Ascending aorta (tissue), 2 donors: Measurements from ENCODE around the gene FOXN3. TPM values are rescaled to one million over a fixed set of nuclear protein-coding genes. Genes with fewer than 3 reads are reported as not detected.

ENCODE experiments used
- DNase-seq, 2 donors: peaks; one replicate each; pipeline ENCODE4 v3.0.0-alpha.2; 2019; ENCODE audit warnings: low spot score in 2 of 2
- H3K27ac ChIP-seq, 2 donors: fragments of 200-600 bp; sonication (generic); one replicate each; pipeline ENCODE4 v1.5.1; 2016 to 2017; ENCODE audit warnings: mild to moderate bottlenecking in 1 of 2
- H3K27me3 ChIP-seq: fragments of 200-600 bp; sonication (generic); one replicate; pipeline ENCODE4 v1.5.1; 2017
- H3K36me3 ChIP-seq, 2 donors: fragments of 200-600 bp; sonication (generic); one replicate each; pipeline ENCODE4 v1.5.1; 2016
- H3K4me1 ChIP-seq, 2 donors: fragments of 200-600 bp; sonication (generic); one replicate each; pipeline ENCODE4 v1.5.1; 2016 to 2017; ENCODE audit warnings: mild to moderate bottlenecking in 1 of 2
- H3K4me3 ChIP-seq, 2 donors: fragments of 200-600 bp; sonication (generic); one replicate each; pipeline ENCODE4 v1.5.1; 2016 to 2017; ENCODE audit warnings: mild to moderate bottlenecking in 1 of 2
- H3K9me3 ChIP-seq, 2 donors: fragments of 200-600 bp; sonication (generic); one replicate each; pipeline ENCODE4 v1.5.1; 2016
- CTCF ChIP-seq, 3 experiments: fragments of 200-600 bp in 2 of 3; fragments of 450-650 bp in 1 of 3; sonication (generic) in 2 of 3; IDR thresholded peaks; one replicate each; pipeline ENCODE4 v1.5.1; 2016 to 2019; ENCODE audit warnings: antibody characterized with exemption in 3 of 3, mild to moderate bottlenecking in 1 of 3, moderate library complexity in 1 of 3
- intact Hi-C: fragments of 100-400 bp; cut with DNase I; formaldehyde crosslinking; loops from one replicate; pipeline ENCODE4 v1.15.1; 2023
- total RNA-seq: library from RNA; depleted of rRNA; stranded (reverse); fragments of >200 nt; gene quantifications from one replicate; pipeline ENCODE4 v1.1.0, GENCODE V29; 2016

The FOXN3 gene
- total RNA-seq, 1 donor from 2014 or later, result 96.3 TPM

- H3K36me3 ChIP-seq, result peaks cover 7 to 9% of the 10 kb centered on the region in 2 donors
- H3K4me1 ChIP-seq, result peaks cover 11 to 19% of the 10 kb centered on the region in 2 donors
- no peak for DNase-seq
- no peak overlapping the region for H3K4me3 ChIP-seq
- no peak for TF ChIP-seq CTCF (IDR thresholded peaks at IDR 0.05)
- intact Hi-C loops, result no loop called here
- H3K27ac ChIP-seq, result peak overlapping the region in 1 of 2 donors; percentile 80
- H3K9me3 ChIP-seq, result peaks cover 0 to under 1% of the 10 kb centered on the region in 2 donors
- no peaks in the 10 kb centered on the region for H3K27me3 ChIP-seq
Measured at GRCh38 chr14:89166633-89167032, 250.4 kb downstream of the FOXN3 start.

- peak overlapping the region; percentile 45 to 50 for H3K4me3 ChIP-seq
- H3K36me3 ChIP-seq, result peaks cover 11 to 12% of the 10 kb centered on the region in 2 donors
- H3K27me3 ChIP-seq, result no peaks in the 10 kb centered on the region
- peaks cover 11 to 19% of the 10 kb centered on the region in 2 donors for H3K4me1 ChIP-seq
- no peak for TF ChIP-seq CTCF (IDR thresholded peaks at IDR 0.05)
- H3K9me3 ChIP-seq, result no peaks in the 10 kb centered on the region
- intact Hi-C loops, result no loop called here
- H3K27ac ChIP-seq, result peak overlapping the region; percentile 75 to 80
- DNase-seq, result no peak
Measured at GRCh38 chr14:89165189-89166181, 251.5 kb downstream of the FOXN3 start.

GRCh38 chr14:89164168-89165073 lies 252.6 kb downstream of the FOXN3 start:
- DNase-seq, result no peak
- no peaks in the 10 kb centered on the region for H3K27me3 ChIP-seq
- H3K36me3 ChIP-seq, result peaks cover 11 to 20% of the 10 kb centered on the region in 2 donors
- intact Hi-C loops, result no loop called here
- TF ChIP-seq CTCF (IDR thresholded peaks at IDR 0.05), result no peak
- H3K9me3 ChIP-seq, result no peaks in the 10 kb centered on the region
- H3K4me1 ChIP-seq, result peaks cover 11 to 19% of the 10 kb centered on the region in 2 donors
- peak overlapping the region; percentile 75 to 80 for H3K27ac ChIP-seq
- H3K4me3 ChIP-seq, result peak overlapping the region; percentile 45 to 50

GRCh38 chr14:89163031-89163636 lies 253.9 kb downstream of the FOXN3 start:
- no peaks in the 10 kb centered on the region for H3K27me3 ChIP-seq
- intact Hi-C loops, result no loop called here
- no peaks in the 10 kb centered on the region for H3K9me3 ChIP-seq
- H3K4me1 ChIP-seq, result peaks cover 11 to 19% of the 10 kb centered on the region in 2 donors
- H3K27ac ChIP-seq, result no peak overlapping the region
- TF ChIP-seq CTCF (IDR thresholded peaks at IDR 0.05), result no peak
- no peak overlapping the region for H3K4me3 ChIP-seq
- H3K36me3 ChIP-seq, result peaks cover 15 to 20% of the 10 kb centered on the region in 2 donors
- DNase-seq, result no peak

GRCh38 chr14:89162586-89162985 lies 254.4 kb downstream of the FOXN3 start:
- Histone ChIP-seq H3K36me3 (peaks cover 17 to 20% of the 10 kb centered on the region in 2 donors), H3K4me3 (no peak overlapping the region), H3K9me3 (no peaks in the 10 kb centered on the region), H3K4me1 (peaks cover 11 to 19% of the 10 kb centered on the region in 2 donors), H3K27ac (no peak overlapping the region), H3K27me3 (no peaks in the 10 kb centered on the region)
- intact Hi-C loops, result no loop called here
- TF ChIP-seq CTCF (IDR thresholded peaks at IDR 0.05), result no peak
- no peak for DNase-seq
